Measurements from ENCODE around the gene A1BG.
"Not testable (repeated sequence)": the region's sequence is repeated elsewhere in the genome, so short reads cannot be mapped to it uniquely, and the experiment has no call there.

A1BG gene

DNA sequence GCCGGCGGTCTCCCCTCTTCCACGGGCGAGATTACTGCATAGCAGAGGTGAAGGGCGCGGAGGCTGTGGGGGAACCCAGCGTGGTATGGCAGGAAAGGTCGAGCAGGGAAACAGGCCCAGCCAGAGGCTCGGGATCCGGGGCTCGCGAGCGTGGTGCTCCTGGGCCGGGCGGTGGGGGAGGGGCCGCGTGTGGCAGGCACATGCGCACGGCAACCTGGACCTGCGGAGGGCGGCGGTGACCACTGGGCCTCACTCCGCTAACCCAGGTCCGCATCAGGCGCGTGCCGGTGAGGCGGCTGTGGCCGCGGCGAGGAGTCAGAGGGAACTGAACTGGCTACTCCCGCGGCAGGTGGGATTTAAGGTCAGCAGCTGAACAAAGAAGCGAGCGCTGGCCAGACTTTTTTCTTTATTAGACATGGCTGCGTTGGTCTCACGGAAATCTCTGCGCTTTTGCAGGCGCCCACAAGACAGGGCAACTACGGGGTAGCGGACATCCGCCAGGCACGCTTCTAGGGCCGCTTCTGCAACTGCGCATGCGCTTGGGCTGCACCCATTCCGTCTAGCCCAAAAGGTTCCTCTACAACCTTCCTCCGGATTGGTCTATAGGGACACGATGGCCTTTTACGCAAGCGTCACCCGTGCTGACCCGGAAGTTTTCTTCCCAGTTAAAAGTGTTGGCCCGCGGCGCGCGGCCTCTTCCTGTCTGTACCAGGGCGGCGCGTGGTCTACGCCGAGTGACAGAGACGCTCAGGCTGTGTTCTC, 33.5 kb upstream of the A1BG start, which contains the start of gene RPS5:
Gene RPS5, plus strand, starts transcription at position 694 of the 762 bp plus-strand sequence. CDS start 869 bp downstream, outside the sequence.
- in situ Hi-C loops (cut with MboI; ENCODE audit: low sequenced_read_pairs): no loop called here

DNA sequence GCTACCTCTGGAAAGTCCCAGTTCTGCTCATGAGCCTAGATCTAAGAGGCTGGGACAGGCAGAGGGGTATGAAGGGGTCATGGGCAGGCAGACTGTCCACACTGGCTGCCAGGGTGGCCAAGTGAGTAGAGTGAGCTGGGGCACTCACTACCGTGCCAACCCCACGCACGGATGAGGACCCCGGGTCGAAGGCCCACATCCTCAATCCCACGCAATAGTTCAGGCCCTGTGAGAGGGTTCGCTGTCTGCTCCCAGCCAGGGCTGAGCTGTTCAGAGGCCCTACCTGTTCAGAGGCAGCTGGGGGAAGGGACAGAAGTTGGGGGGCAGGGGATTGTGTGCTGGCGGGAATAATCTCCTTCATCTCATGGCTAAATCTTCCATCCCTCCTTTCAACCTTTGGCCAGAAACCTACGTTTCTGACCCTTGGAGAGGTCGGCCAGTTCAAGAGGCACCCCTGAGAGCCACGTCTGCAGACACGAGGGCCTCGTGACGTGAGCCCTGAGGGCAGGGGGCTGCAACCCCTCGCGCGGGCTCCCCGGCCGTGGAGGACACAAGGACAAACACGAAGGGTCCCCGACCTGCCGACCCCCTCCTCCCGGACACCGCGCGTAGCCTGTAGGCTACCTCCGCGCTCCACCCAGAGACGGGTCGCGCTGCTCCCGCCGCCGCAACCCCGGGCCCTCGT, 32.7 kb upstream of the A1BG start:
- in situ Hi-C loops (cut with MboI; ENCODE audit: low sequenced_read_pairs): no loop called here

DNA sequence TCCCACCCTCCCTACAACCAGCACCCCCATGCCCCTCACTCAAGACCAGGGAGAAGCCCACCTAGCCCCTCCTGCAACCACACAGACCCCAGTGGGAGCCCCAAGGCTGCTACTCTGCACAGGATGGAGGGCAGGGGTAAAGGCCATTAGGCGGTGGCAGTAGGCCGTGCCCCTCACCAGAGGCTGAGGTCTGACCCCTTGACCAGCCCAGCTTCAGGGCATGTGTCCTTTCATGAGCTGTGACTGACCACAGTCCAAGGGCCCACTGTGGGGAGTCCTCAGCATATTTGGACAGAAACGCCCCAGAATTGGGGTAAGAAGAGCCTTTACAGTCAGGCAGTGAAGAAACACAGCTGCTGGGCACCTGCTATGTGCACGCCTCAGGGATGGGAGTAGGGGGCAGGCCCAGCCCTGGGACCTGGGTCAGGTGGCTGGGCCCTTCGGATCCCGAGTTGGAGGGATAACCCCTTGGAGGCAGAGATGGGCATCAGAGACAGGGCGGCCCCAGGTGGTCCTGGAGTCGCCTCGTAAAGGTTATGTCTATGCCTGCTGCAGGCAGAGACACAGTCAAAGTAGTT, 32.1 kb upstream of the A1BG start:
- in situ Hi-C loops (cut with MboI; ENCODE audit: low sequenced_read_pairs): no loop called here

DNA sequence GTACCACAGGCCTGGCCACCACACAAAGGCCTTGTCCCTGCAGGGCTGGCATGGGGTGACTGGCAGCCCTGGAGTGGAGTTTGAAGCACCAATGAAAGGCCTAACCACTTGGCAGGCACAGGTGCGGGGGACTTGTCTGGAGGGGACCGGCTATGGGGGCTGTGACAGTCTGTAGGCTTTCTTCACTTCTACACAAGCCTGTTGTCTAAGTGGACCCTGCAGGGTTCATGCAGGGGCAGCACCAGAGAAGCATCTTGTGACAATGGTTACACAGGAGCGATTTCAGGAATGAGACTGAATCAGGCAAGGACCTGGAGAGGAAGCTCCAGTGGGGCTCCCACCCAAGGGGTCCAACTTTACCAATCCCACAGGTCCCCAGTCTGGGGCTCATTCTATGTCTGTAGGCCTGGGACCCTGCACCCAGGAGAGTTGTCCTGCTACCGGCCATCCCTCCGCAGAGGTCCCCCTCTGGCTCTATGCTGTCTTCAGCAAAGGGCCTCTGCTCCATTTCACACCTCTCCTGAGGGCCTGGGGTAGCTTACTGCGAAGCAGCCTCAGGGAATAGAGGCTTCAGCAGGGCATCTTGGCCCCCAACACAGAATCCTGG, 29.8 kb upstream of the A1BG start:
- in situ Hi-C loops (cut with MboI; ENCODE audit: low sequenced_read_pairs): no loop called here

DNA sequence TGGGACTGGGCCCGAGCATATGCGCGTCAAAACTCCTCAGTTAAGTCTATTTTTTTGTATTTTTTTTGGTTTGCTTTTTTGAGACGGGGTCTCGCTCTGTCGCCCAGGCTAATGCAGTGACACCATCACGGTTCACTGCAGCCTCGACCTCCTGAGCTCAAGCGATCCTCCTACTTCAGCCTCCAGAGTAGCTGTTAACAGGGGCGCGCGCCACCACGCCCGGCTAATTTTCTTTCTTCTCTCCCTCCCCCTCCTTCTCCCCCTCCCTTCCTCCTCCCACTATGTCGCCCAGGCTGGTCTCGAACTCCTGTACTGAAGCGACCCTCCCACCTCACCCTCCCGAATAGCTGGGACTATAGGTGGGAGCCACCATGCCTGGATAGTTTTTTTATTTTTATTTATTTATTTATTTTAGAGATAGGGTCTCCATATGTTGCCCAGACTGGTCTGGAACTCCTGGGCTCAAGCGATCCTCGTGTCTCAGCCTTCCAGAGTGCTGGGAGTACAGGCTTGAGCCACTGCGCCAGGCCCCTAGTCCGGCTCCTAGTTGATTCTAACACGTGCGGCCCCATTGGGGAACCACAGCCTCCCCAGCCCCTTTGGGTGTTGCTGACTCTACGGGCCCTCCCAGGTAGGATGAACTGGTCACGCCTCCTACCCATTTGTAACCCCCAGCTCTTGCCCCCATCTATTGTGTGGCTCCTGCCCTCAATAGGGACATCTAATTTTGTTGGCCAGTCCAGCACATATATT, 28.3 kb upstream of the A1BG start:
- in situ Hi-C loops (cut with MboI; ENCODE audit: low sequenced_read_pairs): no loop called here

GRCh38 chr19:58380662-58381459, 27.6 kb upstream of the A1BG start, which contains the start of gene ZNF837:
Gene ZNF837, minus strand, starts transcription at chr19:58381030. Its CDS starts 11,698 bp downstream, at chr19:58369332.
- in situ Hi-C loops (cut with MboI; ENCODE audit: low sequenced_read_pairs): no loop called here

GRCh38 chr19:58380037-58380661, 26.9 kb upstream of the A1BG start:
- in situ Hi-C loops (cut with MboI; ENCODE audit: low sequenced_read_pairs): no loop called here

- in situ Hi-C loops (cut with MboI; ENCODE audit: low sequenced_read_pairs): no loop called here
These were observed 26.0 kb upstream of the A1BG start for GRCh38 chr19:58379246-58379645.

DNA sequence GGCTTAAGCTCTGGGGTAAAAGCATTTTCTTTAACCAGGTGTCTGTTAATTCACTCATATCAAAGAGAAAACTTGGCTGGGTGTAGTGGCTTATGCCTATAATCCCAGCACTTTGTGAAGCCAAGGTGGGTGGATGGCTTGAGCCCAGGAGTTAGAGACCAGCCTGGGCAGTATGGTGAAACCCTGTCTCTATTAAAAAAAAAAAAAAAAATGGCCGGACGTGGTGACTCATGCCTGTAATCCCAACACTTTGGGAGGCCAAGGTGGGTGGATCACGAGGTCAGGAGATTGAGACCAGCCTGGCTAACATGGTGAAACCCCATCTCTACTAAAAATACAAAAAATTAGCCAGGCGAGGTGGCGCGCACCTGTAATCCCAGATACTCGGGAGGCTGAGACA, 23.4 kb upstream of the A1BG start:
- in situ Hi-C loops (cut with MboI; ENCODE audit: low sequenced_read_pairs): not testable (repeated sequence)

- in situ Hi-C loops (cut with MboI; ENCODE audit: low sequenced_read_pairs): no loop called here
These were observed 20.9 kb upstream of the A1BG start for GRCh38 chr19:58374200-58374599.

DNA sequence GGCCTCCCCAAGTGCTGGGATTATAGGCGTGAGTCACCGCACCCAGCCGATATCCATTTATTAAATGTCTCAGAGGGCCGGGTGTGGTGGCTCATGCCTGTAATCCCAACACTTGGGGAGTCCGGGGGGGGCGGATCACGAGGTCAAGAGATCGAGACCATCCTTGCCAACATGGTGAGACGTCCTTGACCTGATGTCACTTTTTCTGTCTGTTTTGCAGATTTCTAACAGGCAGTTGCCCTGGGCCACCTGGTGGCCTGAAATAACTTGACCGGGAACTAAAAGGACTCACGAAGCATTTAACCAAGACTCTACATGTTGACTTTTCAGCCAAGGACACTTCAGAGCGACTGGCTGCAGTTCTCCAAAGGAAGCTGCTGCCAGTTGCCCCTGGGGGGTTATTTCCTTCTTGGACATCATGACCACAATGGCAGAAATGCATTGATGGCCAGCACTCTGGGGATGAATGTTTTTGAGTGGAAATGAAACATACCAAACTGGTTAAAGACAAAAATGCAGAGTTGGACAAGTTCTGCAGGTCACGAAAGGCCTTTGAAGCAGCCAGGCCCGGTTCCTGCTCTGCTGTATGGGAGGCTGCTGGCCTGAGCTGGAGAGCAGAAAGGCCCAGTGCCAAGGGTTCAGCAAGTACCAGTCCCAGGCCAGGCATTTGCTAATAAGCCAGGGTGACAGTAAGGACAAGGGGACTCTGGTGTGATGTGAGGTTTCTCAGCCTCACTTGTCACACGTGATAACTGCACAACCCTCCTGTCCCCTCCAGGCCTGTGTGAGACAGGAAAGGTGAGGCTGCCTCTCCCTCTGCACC, 19.2 kb upstream of the A1BG start:
- in situ Hi-C loops (cut with MboI; ENCODE audit: low sequenced_read_pairs): no loop called here

- in situ Hi-C loops (cut with MboI; ENCODE audit: low sequenced_read_pairs): no loop called here
These were observed 15.5 kb upstream of the A1BG start for GRCh38 chr19:58368561-58369360.

- in situ Hi-C loops (cut with MboI; ENCODE audit: low sequenced_read_pairs): no loop called here
These were observed 14.6 kb upstream of the A1BG start for GRCh38 chr19:58367698-58368454.

- in situ Hi-C loops (cut with MboI; ENCODE audit: low sequenced_read_pairs): no loop called here
These were observed 13.5 kb upstream of the A1BG start for GRCh38 chr19:58366585-58367430.

GRCh38 chr19:58364146-58364545, 10.9 kb upstream of the A1BG start:
- in situ Hi-C loops (cut with MboI; ENCODE audit: low sequenced_read_pairs): no loop called here

DNA sequence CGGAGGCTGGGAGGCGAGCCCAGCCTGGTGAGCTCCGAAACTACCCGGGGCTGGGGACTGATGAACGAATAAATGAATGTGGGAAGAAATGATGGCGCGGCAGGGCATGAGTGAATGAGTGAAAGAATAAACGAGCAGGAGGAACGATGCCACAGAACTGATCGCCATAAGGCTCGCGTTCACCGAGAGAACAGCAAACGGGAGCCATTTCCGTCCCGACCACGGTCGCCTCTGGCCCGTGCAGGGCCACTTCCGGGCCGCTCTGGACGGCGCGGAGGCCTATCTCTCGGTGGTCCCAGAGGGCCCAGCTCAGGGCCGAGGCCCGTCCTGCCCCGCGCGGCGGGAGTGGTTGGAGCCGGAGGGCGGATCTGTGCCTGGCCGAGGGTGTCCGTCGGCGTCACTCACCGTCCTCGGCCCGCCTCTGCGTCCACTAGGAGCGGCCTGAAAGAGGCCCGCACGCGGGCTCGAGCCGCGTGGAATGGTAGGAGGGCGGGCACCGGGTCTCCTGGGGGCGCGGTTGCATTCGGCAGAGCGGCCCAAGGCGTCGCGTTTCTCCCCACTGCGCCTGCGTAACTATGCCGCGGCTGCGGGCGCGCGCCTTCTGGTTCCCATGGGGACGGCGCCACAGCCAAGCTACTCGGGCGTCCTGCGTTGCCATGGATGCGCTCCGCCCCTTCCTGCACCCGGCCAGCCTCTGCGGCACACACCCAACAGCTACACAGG, 9.1 kb upstream of the A1BG start, which contains the start of gene ZNF497:
Gene ZNF497, minus strand, starts transcription at position 480 of the 723 bp plus-strand sequence. CDS start 5,116 bp downstream, outside the sequence.
- in situ Hi-C loops (cut with MboI; ENCODE audit: low sequenced_read_pairs): no loop called here
